Hematopoietic multipotent progenitor cell treated with erythropoietin and hydrocortisone succinate and interleukin-3 and kit ligand, for 17 days (in vitro differentiated cells): ENCODE measurements around the gene HYPK.

Source experiments
- DNase-seq: peaks from one replicate; pipeline ENCODE4 v3.0.0-alpha.2; 2015; ENCODE audit warnings: low spot score

The HYPK gene

GRCh38 chr15:43800286-43801141 lies at the start of gene HYPK:
HYPK (plus strand) TSS chr15:43800599; CDS start chr15:43800623, 24 bp downstream.
- peak; percentile 93 for DNase-seq

GRCh38 chr15:43751885-43752284 lies 48.5 kb upstream of the HYPK start:
- no peak for DNase-seq

GRCh38 chr15:43762824-43763223 lies 37.6 kb upstream of the HYPK start:
- no peak for DNase-seq

- no peak for DNase-seq
Measured at GRCh38 chr15:43763819-43764446, 36.5 kb upstream of the HYPK start.

- peak; percentile 83 for DNase-seq
Measured at GRCh38 chr15:43769584-43770228, 30.7 kb upstream of the HYPK start.

- peak; percentile 65 for DNase-seq
Measured at GRCh38 chr15:43771816-43772215, 28.6 kb upstream of the HYPK start.

- DNase-seq: no peak
Measured at GRCh38 chr15:43772624-43773023, 27.8 kb upstream of the HYPK start.

GRCh38 chr15:43774062-43774461 lies 26.3 kb upstream of the HYPK start:
- no peak for DNase-seq

GRCh38 chr15:43775411-43775965 lies 24.9 kb upstream of the HYPK start:
- peak; percentile 69 for DNase-seq

GRCh38 chr15:43776101-43776717 lies 24.2 kb upstream of the HYPK start:
- no peak for DNase-seq

GRCh38 chr15:43776718-43777266 lies 23.6 kb upstream of the HYPK start, which contains the start of gene ELL3:
ELL3 (minus strand) TSS chr15:43776966; CDS start chr15:43776901, 65 bp downstream.
- peak; percentile 82 for DNase-seq

GRCh38 chr15:43777267-43777914 lies 23.0 kb upstream of the HYPK start:
- peak; percentile 86 for DNase-seq

- no peak for DNase-seq
Measured at GRCh38 chr15:43779016-43779415, 21.4 kb upstream of the HYPK start.

GRCh38 chr15:43789409-43789808 lies 11.0 kb upstream of the HYPK start:
- no peak for DNase-seq

GRCh38 chr15:43791993-43792760 lies 8.2 kb upstream of the HYPK start, which contains the start of gene SERF2:
SERF2 (plus strand) TSS chr15:43792320; CDS start chr15:43792377, 57 bp downstream.
- DNase-seq: peak; percentile 99

- DNase-seq: peak; percentile 45
Measured at GRCh38 chr15:43792761-43793476, 7.5 kb upstream of the HYPK start.

- no peak for DNase-seq
Measured at GRCh38 chr15:43793647-43794046, 6.8 kb upstream of the HYPK start.

GRCh38 chr15:43794269-43795037 lies 5.9 kb upstream of the HYPK start:
- DNase-seq: no peak

- no peak for DNase-seq
Measured at GRCh38 chr15:43795197-43795596, 5.2 kb upstream of the HYPK start.
